ENCODE measurements around the gene KCNT1.

DNA sequence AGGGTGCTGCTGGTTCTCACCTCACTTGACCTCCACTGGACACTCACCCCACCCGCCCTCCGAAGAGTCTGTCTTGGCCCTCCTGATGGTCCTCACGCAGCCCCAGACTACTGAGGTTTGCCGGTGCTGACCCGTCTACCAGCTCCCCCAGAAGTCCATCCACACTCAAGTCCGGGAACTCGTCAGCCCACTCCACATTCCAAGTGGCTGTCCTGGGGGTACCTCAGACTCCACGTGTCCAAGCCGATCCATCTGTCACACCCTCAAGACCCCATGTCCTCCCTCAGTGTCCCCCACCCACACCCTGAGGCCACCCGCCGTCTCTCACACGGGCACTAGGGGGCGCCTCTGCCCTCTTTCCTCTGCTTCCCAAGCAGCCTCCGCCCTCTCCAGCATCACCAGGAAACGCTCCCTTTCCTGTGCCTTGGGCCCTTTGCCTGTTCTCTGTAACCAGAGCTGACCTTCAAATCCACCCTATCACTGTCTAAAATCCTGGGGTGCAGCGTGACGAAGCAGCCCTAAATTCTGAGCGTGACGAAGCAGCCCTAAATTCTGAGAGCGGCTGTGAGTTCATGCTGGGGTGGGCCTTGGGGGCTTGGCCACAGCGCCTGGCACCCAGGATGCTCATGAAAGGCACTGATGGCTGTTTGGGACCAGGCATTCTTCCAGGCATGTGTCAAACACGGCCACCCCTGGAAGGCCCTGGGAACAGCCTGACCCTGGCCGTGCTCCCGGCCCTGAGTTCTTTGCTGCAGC lies 95.7 kb downstream of the KCNT1 start:
- TF ChIP-seq POLR2A (IDR thresholded peaks at IDR 0.05; ENCODE audit: low read depth) (no peak), POLR2AphosphoS5 (IDR thresholded peaks at IDR 0.05) (no peak)
- TF ChIP-seq, protein P1, sequence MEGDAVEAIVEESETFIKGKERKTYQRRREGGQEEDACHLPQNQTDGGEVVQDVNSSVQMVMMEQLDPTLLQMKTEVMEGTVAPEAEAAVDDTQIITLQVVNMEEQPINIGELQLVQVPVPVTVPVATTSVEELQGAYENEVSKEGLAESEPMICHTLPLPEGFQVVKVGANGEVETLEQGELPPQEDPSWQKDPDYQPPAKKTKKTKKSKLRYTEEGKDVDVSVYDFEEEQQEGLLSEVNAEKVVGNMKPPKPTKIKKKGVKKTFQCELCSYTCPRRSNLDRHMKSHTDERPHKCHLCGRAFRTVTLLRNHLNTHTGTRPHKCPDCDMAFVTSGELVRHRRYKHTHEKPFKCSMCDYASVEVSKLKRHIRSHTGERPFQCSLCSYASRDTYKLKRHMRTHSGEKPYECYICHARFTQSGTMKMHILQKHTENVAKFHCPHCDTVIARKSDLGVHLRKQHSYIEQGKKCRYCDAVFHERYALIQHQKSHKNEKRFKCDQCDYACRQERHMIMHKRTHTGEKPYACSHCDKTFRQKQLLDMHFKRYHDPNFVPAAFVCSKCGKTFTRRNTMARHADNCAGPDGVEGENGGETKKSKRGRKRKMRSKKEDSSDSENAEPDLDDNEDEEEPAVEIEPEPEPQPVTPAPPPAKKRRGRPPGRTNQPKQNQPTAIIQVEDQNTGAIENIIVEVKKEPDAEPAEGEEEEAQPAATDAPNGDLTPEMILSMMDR (IDR thresholded peaks at IDR 0.05): peak; percentile 26 to 51 (median 42)
